ENCODE measurements around the gene EXD2. TPM values are rescaled to one million over a fixed set of nuclear protein-coding genes. Genes with fewer than 3 reads are reported as not detected.
"Not testable (repeated sequence)": the region's sequence is repeated elsewhere in the genome, so short reads cannot be mapped to it uniquely, and the experiment has no call there.

The EXD2 gene
- total RNA-seq, 4 donors from 2014 or later, result 14.9 to 28.0 (median 18.1) TPM

GRCh38 chr14:69181491-69181890 lies 9.8 kb upstream of the EXD2 start:
- no peak overlapping the region for H3K4me3 ChIP-seq (ENCODE audit: low read depth, poor library complexity, severe bottlenecking)
- DNase-seq (ENCODE audit: low spot score in 2 of 2), result no peak
- intact Hi-C loops (cut with DNase I; ENCODE audit: low total_unique reads), result no loop called here
- no peak for TF ChIP-seq POLR2A (IDR thresholded peaks at IDR 0.05)
- TF ChIP-seq CTCF (IDR thresholded peaks at IDR 0.05), result no peak

DNA sequence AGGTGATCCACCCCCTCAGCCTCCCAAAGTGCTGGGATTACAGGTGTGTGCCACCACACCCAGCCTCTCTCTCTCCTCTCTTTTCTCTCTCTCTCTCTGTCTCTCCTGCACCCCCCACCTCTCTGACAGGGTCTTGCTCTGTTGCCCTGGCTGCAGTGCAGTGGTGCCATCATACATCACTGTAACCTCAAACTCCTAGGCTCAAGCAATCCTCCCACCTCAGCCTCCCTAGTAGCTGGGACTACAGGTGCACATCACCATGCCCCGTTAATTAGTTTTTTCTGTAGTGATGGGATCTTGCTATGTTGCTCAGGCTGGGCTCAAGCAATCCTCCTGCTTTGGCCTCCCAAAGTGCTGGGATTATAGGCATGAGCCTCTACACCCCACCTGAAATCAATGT lies 8.7 kb upstream of the EXD2 start:
- H3K4me3 ChIP-seq (ENCODE audit: low read depth, poor library complexity, severe bottlenecking); intact Hi-C loops (cut with DNase I; ENCODE audit: low total_unique reads); DNase-seq (ENCODE audit: low spot score in 2 of 2): not testable (repeated sequence)
- 100% methylated on average over 1 of the region's 1 CpG for WGBS, 2 donors

GRCh38 chr14:69183735-69184134 lies 7.6 kb upstream of the EXD2 start:
- no peak for TF ChIP-seq CTCF (IDR thresholded peaks at IDR 0.05)
- intact Hi-C loops (cut with DNase I; ENCODE audit: low total_unique reads), result no loop called here
- no peak overlapping the region for H3K4me3 ChIP-seq (ENCODE audit: low read depth, poor library complexity, severe bottlenecking)
- WGBS, 2 donors, result 84 to 85% methylated on average over 4 of the region's 4 CpGs
- no peak for DNase-seq (ENCODE audit: low spot score in 2 of 2)

DNA sequence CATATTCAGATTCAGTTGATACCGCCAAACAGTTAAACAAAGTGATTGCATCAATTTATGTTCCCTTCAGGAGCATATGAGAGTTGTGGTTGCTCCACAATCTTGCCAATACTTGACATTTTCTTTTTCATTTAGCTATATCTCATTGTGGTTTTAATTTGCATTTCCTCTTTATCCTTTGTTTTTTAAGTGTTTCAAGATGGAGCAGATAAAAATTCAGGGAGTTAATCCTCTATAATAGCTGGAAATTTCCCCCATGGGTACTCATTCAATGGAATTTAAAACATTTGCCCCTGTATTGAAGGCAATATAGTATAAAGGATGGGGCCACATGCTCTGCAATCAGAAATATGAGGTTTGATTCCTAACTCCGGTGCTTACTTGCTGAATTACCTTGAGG lies 1.1 kb upstream of the EXD2 start:
- no peak overlapping the region for H3K4me3 ChIP-seq (ENCODE audit: low read depth, poor library complexity, severe bottlenecking)
- intact Hi-C loops (cut with DNase I; ENCODE audit: low total_unique reads), result no loop called here
- TF ChIP-seq POLR2A (IDR thresholded peaks at IDR 0.05), result no peak
- TF ChIP-seq CTCF (IDR thresholded peaks at IDR 0.05), result no peak
- no peak for DNase-seq (ENCODE audit: low spot score in 2 of 2)
- WGBS, 2 donors, result 75 to 81% methylated on average over 2 of the region's 2 CpGs

DNA sequence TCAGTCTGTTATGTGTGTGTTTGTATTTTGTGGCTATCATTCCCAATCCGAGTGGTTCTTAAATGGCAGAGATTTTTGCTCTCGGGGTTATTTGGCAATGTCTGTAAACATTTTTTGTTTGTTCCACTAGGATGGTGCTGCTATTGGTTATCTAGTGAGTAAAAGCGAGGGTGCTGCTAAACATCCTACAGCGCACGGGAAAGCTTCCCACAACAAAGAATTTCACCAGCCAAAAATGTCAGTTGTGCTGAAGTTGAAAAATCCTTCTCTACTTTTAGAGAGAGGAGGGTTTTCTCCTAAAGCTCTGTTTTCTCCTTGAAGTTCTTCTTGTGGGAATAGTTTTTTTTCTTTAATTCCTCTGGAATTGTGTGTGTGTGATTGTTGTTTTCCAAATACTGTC lies 2.4 kb downstream of the EXD2 start:
- H3K4me3 ChIP-seq (ENCODE audit: low read depth, poor library complexity, severe bottlenecking), result no peak overlapping the region
- TF ChIP-seq CTCF (IDR thresholded peaks at IDR 0.05) (no peak), POLR2A (IDR thresholded peaks at IDR 0.05) (no peak)
- no peak for DNase-seq (ENCODE audit: low spot score in 2 of 2)
- intact Hi-C loops (cut with DNase I; ENCODE audit: low total_unique reads), result no loop called here
- WGBS, 2 donors, result 90 to 93% methylated on average over 5 of the region's 5 CpGs

DNA sequence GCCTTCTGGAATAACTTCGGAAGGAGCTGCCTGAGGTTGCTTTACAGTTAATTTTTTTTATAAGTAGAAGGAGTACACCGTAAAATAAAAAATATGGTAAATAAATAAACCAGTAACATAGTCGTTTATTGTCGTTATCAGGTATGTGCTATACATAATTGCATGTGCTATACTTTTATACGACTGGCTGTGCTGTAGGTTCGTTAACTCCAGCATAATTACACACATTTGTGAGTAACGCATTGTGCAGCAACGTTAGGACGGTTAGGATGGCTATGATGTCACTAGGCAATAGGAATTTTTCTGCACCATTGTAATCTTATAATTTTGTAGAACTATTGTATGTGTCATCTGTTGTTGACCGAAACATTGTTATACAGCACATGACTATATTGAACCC lies 8.5 kb downstream of the EXD2 start:
- intact Hi-C loops (cut with DNase I; ENCODE audit: low total_unique reads), result no loop called here
- DNase-seq (ENCODE audit: low spot score in 2 of 2), result no peak
- 88 to 90% methylated on average over 10 of the region's 10 CpGs for WGBS, 2 donors
- H3K4me3 ChIP-seq (ENCODE audit: low read depth, poor library complexity, severe bottlenecking), result no peak overlapping the region
- no peak for TF ChIP-seq CTCF (IDR thresholded peaks at IDR 0.05)
- no peak for TF ChIP-seq POLR2A (IDR thresholded peaks at IDR 0.05)

Measured in lower leg skin (tissue), 4 donors.